Parathyroid adenoma (tissue), 2 donors: ENCODE measurements around the gene CAPSL.

Source experiments
- H2AFZ ChIP-seq: fragments of 300-600 bp; sonication (generic); one replicate; pipeline ENCODE4 v1.7.0; 2017; ENCODE audit warnings: antibody characterized with exemption, mild to moderate bottlenecking
- H3K27ac ChIP-seq: fragments of 300-600 bp; sonication (generic); one replicate; pipeline ENCODE4 v1.7.0; 2017
- H3K27me3 ChIP-seq: fragments of 300-600 bp; sonication (generic); one replicate; pipeline ENCODE4 v1.7.0; 2017; ENCODE audit warnings: low read length; ENCODE audit not compliant: control insufficient read depth, insufficient read depth
- H3K36me3 ChIP-seq: fragments of 300-600 bp; sonication (generic); one replicate; pipeline ENCODE4 v1.7.0; 2017; ENCODE audit warnings: low read length; ENCODE audit not compliant: control insufficient read depth, insufficient read depth
- H3K4me1 ChIP-seq: fragments of 300-600 bp; sonication (generic); one replicate; pipeline ENCODE4 v1.7.0; 2017; ENCODE audit warnings: control low read depth
- H3K4me2 ChIP-seq: fragments of 300-600 bp; sonication (generic); one replicate; pipeline ENCODE4 v1.7.0; 2017; ENCODE audit warnings: low read length
- H3K4me3 ChIP-seq: fragments of 300-600 bp; sonication (generic); one replicate; pipeline ENCODE4 v1.7.0; 2017; ENCODE audit warnings: low read depth, low read length
- H3K79me2 ChIP-seq: fragments of 300-600 bp; sonication (generic); one replicate; pipeline ENCODE4 v1.7.0; 2017; ENCODE audit warnings: control low read depth
- H3K9ac ChIP-seq: fragments of 300-600 bp; sonication (generic); one replicate; pipeline ENCODE4 v1.7.0; 2017; ENCODE audit warnings: mild to moderate bottlenecking
- H3K9me3 ChIP-seq: fragments of 300-600 bp; sonication (generic); one replicate; pipeline ENCODE4 v1.7.0; 2017; ENCODE audit warnings: low read length; ENCODE audit not compliant: control insufficient read depth
- CTCF ChIP-seq: fragments of 300-600 bp; sonication (generic); IDR thresholded peaks from one replicate; pipeline ENCODE4 v1.7.0; 2017; ENCODE audit warnings: antibody characterized with exemption, mild to moderate bottlenecking
- donor health status: primary hyperparathyroidism.

The CAPSL gene

GRCh38 chr5:35920890-35921289, 17.5 kb downstream of the CAPSL start:
- TF ChIP-seq CTCF = no peak
- H3K27me3 ChIP-seq = no peaks in the 10 kb centered on the region
- no peaks in the 10 kb centered on the region for H3K79me2 ChIP-seq
- H3K36me3 ChIP-seq = no peaks in the 10 kb centered on the region
- H3K27ac ChIP-seq = no peak overlapping the region
- H3K4me2 ChIP-seq = no peak overlapping the region
- H3K4me3 ChIP-seq = no peak overlapping the region
- no peak overlapping the region for H2AFZ ChIP-seq
- no peaks in the 10 kb centered on the region for H3K4me1 ChIP-seq
- H3K9me3 ChIP-seq = no peaks in the 10 kb centered on the region
- H3K9ac ChIP-seq = no peak overlapping the region

- Histone ChIP-seq H3K79me2 (no peaks in the 10 kb centered on the region), H3K4me3 (no peak overlapping the region), H3K36me3 (no peaks in the 10 kb centered on the region), H3K27me3 (no peaks in the 10 kb centered on the region), H3K27ac (no peak overlapping the region), H3K4me1 (no peaks in the 10 kb centered on the region), H3K9me3 (no peaks in the 10 kb centered on the region), H2AFZ (no peak overlapping the region), H3K4me2 (no peak overlapping the region), H3K9ac (no peak overlapping the region)
- TF ChIP-seq CTCF = no peak
Measured at GRCh38 chr5:35919191-35919590, 19.2 kb downstream of the CAPSL start.

- Histone ChIP-seq H3K4me1 (no peaks in the 10 kb centered on the region), H3K27ac (no peak overlapping the region), H3K36me3 (no peaks in the 10 kb centered on the region), H3K9ac (no peak overlapping the region), H3K9me3 (no peaks in the 10 kb centered on the region), H2AFZ (no peak overlapping the region), H3K4me3 (no peak overlapping the region), H3K79me2 (no peaks in the 10 kb centered on the region), H3K4me2 (no peak overlapping the region), H3K27me3 (no peaks in the 10 kb centered on the region)
- no peak for TF ChIP-seq CTCF
Measured at GRCh38 chr5:35908814-35909213, 29.6 kb downstream of the CAPSL start.

GRCh38 chr5:35908228-35908627, 30.2 kb downstream of the CAPSL start:
- H3K4me1 ChIP-seq = no peaks in the 10 kb centered on the region
- H3K27me3 ChIP-seq = no peaks in the 10 kb centered on the region
- no peaks in the 10 kb centered on the region for H3K36me3 ChIP-seq
- no peaks in the 10 kb centered on the region for H3K79me2 ChIP-seq
- H2AFZ ChIP-seq = no peak overlapping the region
- no peak overlapping the region for H3K4me3 ChIP-seq
- no peak overlapping the region for H3K4me2 ChIP-seq
- no peak for TF ChIP-seq CTCF
- no peak overlapping the region for H3K9ac ChIP-seq
- H3K27ac ChIP-seq = no peak overlapping the region
- H3K9me3 ChIP-seq = no peaks in the 10 kb centered on the region

GRCh38 chr5:35904443-35905132, 33.8 kb downstream of the CAPSL start:
- Histone ChIP-seq H3K4me3 (no peak overlapping the region), H3K27ac (no peak overlapping the region), H3K79me2 (no peaks in the 10 kb centered on the region), H3K9me3 (no peaks in the 10 kb centered on the region), H3K4me1 (no peaks in the 10 kb centered on the region), H3K9ac (no peak overlapping the region), H3K27me3 (no peaks in the 10 kb centered on the region), H3K36me3 (no peaks in the 10 kb centered on the region), H3K4me2 (no peak overlapping the region), H2AFZ (no peak overlapping the region)
- TF ChIP-seq CTCF = no peak
